ENCODE results near the gene FGD5.

FGD5 gene

GRCh38 chr3:14818804-14819500, at the start of gene FGD5:
Gene FGD5 (plus strand): TSS chr3:14818962. CDS start chr3:14819072, 110 bp downstream.
- no peak for DNase-seq

GRCh38 chr3:14769544-14770325, 49.0 kb upstream of the FGD5 start:
- DNase-seq = no peak

GRCh38 chr3:14770591-14770990, 48.2 kb upstream of the FGD5 start:
- no peak for DNase-seq

- DNase-seq = no peak
Observed at GRCh38 chr3:14771593-14772497, 46.9 kb upstream of the FGD5 start.

- no peak for DNase-seq
Observed at GRCh38 chr3:14772533-14773138, 46.1 kb upstream of the FGD5 start.

- no peak for DNase-seq
Observed at GRCh38 chr3:14773281-14773680, 45.5 kb upstream of the FGD5 start.

- DNase-seq = no peak
Observed at GRCh38 chr3:14773691-14774128, 45.1 kb upstream of the FGD5 start.

GRCh38 chr3:14774431-14774830, 44.3 kb upstream of the FGD5 start:
- DNase-seq = no peak

- DNase-seq = no peak
Observed at GRCh38 chr3:14775011-14775410, 43.8 kb upstream of the FGD5 start.

- DNase-seq = no peak
Observed at GRCh38 chr3:14775563-14775962, 43.2 kb upstream of the FGD5 start.

GRCh38 chr3:14779069-14779685, 39.6 kb upstream of the FGD5 start:
- DNase-seq = no peak

GRCh38 chr3:14780927-14781507, 37.7 kb upstream of the FGD5 start:
- DNase-seq = no peak

GRCh38 chr3:14783480-14784086, 35.2 kb upstream of the FGD5 start:
- DNase-seq = no peak

GRCh38 chr3:14784087-14784681, 34.6 kb upstream of the FGD5 start:
- peak; percentile 42 for DNase-seq

GRCh38 chr3:14785207-14786155, 33.3 kb upstream of the FGD5 start:
- no peak for DNase-seq

- no peak for DNase-seq
Observed at GRCh38 chr3:14786369-14786768, 32.4 kb upstream of the FGD5 start.

- no peak for DNase-seq
Observed at GRCh38 chr3:14787630-14788029, 31.1 kb upstream of the FGD5 start.

- DNase-seq = no peak
Observed at GRCh38 chr3:14788644-14789043, 30.1 kb upstream of the FGD5 start.

GRCh38 chr3:14789221-14789620, 29.5 kb upstream of the FGD5 start:
- DNase-seq = no peak
